NK-92 (cell line): Measurements from ENCODE around the gene ICA1.

ENCODE experiments used
- DNase-seq: peaks from one replicate; lab custom pipeline; 2025; ENCODE audit not compliant: unreplicated experiment; lab: John Stamatoyannopoulos, UW

The ICA1 gene

DNA sequence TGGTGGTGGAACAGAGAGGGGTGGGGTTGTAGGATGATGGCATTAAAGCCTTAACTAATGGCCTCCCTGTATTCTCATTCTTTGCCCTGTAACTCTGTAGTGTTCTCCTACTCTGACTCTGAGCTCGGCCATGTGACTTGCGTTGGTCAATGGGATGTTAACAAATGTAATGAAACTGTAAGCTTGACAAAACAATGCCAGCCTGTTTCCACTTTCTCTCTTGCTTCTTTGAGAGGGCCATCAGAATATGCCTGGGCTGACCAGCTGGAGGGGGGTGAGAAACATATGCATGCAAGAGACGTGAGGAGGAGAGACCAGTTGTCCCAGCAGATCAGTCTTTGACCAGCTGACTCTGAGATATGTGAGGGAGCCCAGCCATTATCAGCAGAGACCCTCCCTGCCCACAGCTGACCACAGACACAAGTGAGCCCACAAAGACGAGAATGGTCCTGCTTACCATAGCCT lies 100.6 kb downstream of the ICA1 start:
- no peak for DNase-seq

- DNase-seq, result no peak
Measured at GRCh38 chr7:8160779-8161345, 101.1 kb downstream of the ICA1 start.

GRCh38 chr7:8160250-8160649 lies 101.7 kb downstream of the ICA1 start:
- DNase-seq, result no peak

- DNase-seq, result no peak
Measured at GRCh38 chr7:8159595-8159994, 102.4 kb downstream of the ICA1 start.

DNA sequence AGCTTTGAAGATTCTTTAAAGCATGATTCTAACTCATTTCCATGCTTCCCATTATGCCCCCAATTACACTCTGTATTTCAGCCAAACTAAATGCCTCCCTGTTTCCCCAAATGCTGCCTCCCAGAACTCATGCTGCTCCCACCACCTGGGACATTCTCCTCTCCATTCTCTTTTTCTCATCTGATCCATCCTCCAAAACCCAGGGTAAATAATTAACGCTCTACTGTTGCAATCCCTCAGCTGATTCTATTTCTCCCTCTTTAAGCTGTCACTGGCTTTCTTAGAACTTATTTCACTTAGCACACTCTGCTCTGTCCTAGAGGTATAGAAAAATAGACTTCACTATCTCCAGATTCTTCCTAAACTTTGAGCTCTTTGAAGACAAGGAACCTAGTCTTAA lies 104.7 kb downstream of the ICA1 start:
- DNase-seq, result no peak

DNA sequence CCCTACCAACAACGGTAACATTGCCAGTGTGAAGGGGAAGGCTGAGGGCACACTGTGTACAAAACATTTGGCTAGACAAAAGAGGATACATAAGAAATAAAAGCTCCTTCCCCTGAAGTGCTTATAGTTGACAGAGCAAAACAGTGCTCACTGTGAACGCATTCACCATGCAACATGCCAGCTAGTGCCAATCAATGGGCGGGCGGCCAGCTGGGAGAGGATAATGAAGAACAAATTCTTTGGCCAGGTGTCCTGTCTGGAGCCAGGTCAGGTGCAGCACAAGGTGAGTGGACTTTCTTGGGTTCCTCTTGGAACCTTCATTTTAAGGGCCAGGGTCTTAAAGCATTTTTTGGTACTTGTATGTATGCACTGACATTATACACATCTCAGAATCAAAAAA lies 106.1 kb downstream of the ICA1 start:
- no peak for DNase-seq

- no peak for DNase-seq
Measured at GRCh38 chr7:8154272-8154671, 107.7 kb downstream of the ICA1 start.

DNA sequence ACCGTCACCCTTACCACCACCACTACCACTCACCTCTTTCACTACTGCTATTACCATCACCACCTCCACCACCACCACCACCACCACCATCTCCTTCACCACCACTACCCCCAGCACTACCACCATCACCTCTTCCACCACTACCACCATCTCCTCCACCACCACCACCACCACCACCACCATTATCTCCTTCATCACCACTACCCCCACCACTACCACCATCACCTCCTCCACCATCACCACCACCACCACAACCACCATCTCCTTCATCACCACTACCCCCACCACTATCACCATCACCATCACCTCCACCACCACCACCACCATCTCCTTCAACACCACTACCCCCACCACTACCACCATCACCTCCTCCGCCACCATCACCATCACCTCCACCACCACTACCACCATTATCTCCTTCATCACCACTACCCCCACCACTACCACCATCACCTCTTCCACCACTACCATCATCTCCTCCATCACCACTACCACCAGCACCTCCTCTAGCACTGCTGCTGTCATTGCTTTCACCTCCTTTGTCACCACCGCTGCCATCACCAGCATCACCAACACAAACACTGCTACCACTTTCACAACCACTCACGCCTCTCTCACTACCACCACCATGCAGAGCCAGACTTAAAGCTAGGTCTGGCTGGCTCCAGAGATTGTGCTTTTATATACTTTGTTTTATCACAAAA lies 109.3 kb downstream of the ICA1 start:
- DNase-seq, result no peak

- DNase-seq, result no peak
Measured at GRCh38 chr7:8151161-8151725, 110.7 kb downstream of the ICA1 start.

- DNase-seq, result no peak
Measured at GRCh38 chr7:8149222-8149621, 112.7 kb downstream of the ICA1 start.

- no peak for DNase-seq
Measured at GRCh38 chr7:8147760-8148463, 114.1 kb downstream of the ICA1 start.

GRCh38 chr7:8146788-8147413 lies 115.1 kb downstream of the ICA1 start:
- no peak for DNase-seq

GRCh38 chr7:8146106-8146787 lies 115.7 kb downstream of the ICA1 start:
- no peak for DNase-seq

DNA sequence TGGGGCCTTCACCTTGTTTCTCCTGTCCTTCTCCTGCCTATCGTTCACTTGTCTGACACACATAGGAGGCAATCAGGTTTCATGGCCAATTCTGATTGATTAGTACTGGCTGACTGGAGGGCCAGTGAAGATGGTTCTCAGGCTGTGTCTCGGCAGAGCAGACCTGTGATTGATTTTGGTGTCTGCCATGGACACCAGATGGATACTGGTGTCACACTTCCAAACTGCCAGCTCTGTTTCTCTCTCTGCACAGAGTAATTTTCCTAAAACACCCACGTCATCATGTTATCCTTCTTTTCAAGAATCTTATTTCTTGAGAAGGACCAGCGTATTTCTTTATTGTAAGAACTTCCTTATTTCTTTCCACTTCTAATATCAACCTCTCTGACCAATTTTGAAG lies 117.1 kb downstream of the ICA1 start:
- no peak for DNase-seq

DNA sequence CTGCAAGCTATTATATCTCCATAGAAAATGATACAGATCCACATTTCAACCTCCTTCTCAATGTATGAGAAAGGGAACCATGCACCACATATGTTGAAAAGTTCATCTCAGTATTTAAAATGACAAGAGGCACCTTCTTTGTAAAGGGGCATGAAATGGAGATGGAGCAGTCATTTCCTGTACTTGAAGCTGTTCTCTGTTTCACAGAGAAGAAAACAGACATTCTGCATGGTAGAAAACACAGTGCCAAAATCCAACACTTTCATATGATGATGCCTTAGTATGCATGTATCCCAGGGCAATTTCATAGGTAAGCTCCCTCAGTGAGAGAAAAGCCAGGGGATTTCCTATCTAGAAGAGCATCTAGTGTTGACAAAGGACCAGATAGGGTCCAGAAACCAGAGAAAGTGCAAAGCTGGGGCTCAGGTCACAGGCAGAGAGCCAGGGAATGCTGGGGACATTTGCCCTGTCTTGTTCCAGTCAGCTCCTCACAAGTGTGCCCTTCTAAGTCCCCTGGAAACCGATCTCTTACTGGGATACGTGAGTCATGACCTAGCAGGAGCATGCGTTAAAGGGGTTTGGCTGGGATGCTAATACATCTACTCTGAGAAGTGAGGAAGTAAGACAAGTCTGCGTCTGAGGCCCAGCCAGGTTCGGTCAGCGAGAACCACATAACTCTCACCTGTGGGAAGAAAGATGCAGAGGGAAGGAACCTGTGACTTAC lies 118.7 kb downstream of the ICA1 start:
- DNase-seq, result no peak

DNA sequence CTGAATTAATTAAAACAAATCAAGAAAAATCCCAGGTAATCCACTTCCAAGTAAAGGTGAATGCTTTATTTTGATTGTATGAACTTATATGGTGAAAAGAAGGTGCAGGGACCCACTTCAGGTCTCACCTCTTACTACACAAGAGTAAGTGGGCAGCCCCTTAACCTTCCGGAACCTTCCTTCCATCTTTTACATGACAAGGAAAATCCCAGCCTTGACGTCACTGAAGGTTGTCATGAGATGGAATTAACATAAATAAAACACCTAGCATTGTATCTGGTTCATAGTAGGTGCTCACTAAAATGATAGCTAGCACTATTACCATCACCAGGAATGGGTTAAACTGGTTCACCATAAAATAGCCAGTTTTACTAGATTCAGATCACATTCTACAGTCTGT lies 119.5 kb downstream of the ICA1 start:
- DNase-seq, result no peak

DNA sequence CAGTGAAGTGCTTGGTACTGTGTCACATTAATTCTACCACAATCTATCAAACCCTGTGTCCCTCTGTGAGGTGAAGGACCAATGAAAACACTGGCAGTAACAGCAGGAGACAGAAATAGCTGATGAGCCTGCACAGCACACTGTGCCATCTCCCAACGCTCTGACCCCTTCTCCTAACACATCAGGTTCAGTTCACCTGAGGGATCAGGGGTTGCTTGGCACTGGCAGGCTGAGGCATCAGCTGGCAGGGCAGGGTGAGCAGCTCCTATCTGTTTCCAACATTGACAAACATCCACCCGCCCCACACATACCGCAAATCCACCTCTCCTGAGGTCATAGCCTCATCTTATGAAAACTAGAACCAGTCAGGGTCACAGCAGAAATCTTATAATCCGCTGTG lies 120.9 kb downstream of the ICA1 start:
- DNase-seq, result no peak

DNA sequence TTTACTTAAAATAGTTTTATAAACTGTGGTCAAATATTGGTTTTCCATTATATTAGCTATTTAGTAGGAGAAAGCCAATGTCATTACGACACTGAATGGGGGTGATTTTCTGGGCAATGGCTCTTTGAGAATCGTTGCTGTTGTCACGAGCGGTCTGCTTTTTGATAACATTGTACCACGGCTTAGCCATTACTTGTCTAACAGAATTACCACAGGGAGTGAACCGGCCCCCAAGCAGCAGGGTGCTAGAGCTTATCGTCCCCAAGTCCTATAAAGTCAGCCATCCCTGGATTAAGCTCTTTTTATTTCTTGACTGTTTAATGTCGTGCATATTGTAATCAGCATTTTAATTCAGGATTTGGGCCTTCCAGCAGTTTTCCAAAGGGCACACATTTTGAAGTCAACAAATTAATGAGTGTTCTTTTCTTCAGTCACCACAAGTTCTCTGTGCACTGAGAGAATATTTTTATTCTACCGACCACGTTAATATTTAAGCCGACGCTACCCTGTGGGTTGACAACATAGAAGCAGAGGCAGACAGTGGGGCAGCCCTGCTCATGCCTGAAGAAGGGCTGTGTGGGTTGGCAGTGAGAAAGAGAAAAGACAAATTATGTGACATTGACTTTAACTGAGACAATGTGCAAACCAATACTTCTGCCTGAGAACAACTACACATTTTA lies 125.8 kb downstream of the ICA1 start:
- DNase-seq, result no peak

DNA sequence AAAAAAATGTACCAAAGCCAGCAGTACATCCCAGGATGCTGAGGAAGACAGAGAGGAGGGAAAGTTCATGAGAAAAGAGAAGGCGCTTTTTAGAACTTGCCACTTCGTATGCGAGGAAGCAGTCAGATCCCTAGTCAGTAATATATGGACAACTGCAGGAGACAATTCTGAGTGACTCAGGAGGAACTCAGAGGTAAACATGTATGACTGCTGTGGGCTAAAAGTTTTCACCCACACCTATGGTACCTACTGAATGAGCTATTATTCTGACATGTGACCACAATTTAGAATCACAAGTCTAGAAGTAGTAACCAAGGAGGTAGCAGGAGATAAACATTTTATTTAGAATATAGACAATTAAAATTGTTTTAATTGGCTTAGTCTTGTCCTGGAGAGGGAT lies 126.5 kb downstream of the ICA1 start:
- DNase-seq, result no peak
